Peyer's patch (tissue), 4 donors: ENCODE results near the gene TPCN2. TPM values are rescaled to one million over a fixed set of nuclear protein-coding genes. Genes with fewer than 3 reads are reported as not detected.

Experiments
- DNase-seq, 3 donors: peaks; one replicate each; pipeline ENCODE4 v3.0.0-alpha.2; 2017 to 2019
- H3K27ac ChIP-seq, 4 donors: fragments of 200-600 bp; sonication (generic); one replicate each; pipeline ENCODE4 v1.5.1; 2016 to 2019
- H3K27me3 ChIP-seq, 2 donors: fragments of 200-600 bp; sonication (generic); one replicate each; pipeline ENCODE4 v1.5.1; 2019
- H3K36me3 ChIP-seq, 3 donors: fragments of 200-600 bp; sonication (generic); one replicate each; pipeline ENCODE4 v1.5.1; 2016 to 2019
- H3K4me1 ChIP-seq, 4 donors: fragments of 200-600 bp; sonication (generic); one replicate each; pipeline ENCODE4 v1.5.1; 2016 to 2019
- H3K4me3 ChIP-seq, 4 donors: fragments of 200-600 bp; sonication (generic); 1 replicate in 3 of 4; 2 replicates in 1 of 4; pipeline ENCODE4 v1.5.1; 2016 to 2019; ENCODE audit warnings: mild to moderate bottlenecking in 1 of 4
- H3K9me3 ChIP-seq, 4 donors: fragments of 200-600 bp; sonication (generic); one replicate each; pipeline ENCODE4 v1.5.1; 2016 to 2019; ENCODE audit warnings: mild to moderate bottlenecking in 1 of 4
- POLR2A ChIP-seq, 2 donors: fragments of 450-650 bp; IDR thresholded peaks; one replicate each; pipeline ENCODE4 v1.5.1; 2017; ENCODE audit warnings: antibody characterized with exemption in 2 of 2, mild to moderate bottlenecking in 2 of 2, moderate library complexity in 2 of 2
- total RNA-seq, 4 donors: library from RNA; depleted of rRNA; stranded (reverse); fragments of >200 nt; gene quantifications; one replicate each; pipeline ENCODE4 v1.1.0, GENCODE V29; 2016
- TF ChIP-seq, protein P1 (sequence below), 6 experiments: fragments of 450-650 bp in 4 of 6; fragments of 200-600 bp in 2 of 6; sonication (generic) in 1 of 6; IDR thresholded peaks; one replicate each; pipeline ENCODE4 v1.5.1; 2017 to 2019; ENCODE audit warnings: antibody characterized with exemption in 6 of 6, mild to moderate bottlenecking in 3 of 6, moderate library complexity in 1 of 6

TPCN2 gene
- total RNA-seq, 4 donors from 2014 or later: 22.4 to 42.5 (median 33.0) TPM

DNA sequence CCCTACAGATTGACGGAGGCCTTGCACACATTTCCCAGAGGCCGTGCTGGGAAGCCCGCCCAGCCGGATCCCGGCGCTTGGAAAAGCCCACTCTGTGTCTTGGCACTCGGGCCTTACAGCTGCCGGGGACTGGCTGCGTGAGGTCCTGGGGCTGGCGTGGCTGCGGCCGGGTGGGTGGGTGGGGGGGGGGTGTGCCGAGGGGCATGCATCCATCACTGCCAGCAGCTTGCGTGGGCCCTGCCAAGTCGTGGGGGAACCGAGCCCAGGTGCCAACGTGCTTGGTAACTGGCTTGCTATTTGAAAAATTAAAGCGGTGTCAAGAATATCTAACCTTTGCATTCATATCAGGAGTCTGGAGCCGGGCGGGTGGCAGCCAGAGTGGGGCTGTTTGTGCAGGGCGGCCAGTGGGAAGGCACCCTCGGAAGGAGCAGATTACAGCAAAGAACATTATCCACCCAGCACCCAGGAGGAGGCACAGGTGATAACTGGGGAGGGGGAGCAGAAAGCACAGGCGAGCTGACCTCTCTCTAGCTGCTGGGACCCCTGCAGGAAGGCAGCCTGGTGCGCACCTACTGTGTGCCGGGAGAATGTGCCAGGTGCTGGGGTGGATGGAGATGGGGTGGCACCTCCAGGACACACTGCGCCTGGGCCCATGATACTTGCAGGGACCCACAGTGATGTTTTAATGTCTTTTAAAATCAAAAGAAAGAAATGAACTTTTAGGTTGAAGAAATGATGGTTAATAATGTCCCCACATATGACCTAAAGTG lies 78.5 kb downstream of the TPCN2 start:
- no peaks in the 10 kb centered on the region for H3K9me3 ChIP-seq
- DNase-seq: peak in 1 of 3 donors; percentile 27
- peaks cover 0 to 15% (median 0%) of the 10 kb centered on the region in 4 donors for H3K4me1 ChIP-seq
- no peaks in the 10 kb centered on the region for H3K27me3 ChIP-seq
- no peak for TF ChIP-seq POLR2A (IDR thresholded peaks at IDR 0.05)
- TF ChIP-seq, protein P1, sequence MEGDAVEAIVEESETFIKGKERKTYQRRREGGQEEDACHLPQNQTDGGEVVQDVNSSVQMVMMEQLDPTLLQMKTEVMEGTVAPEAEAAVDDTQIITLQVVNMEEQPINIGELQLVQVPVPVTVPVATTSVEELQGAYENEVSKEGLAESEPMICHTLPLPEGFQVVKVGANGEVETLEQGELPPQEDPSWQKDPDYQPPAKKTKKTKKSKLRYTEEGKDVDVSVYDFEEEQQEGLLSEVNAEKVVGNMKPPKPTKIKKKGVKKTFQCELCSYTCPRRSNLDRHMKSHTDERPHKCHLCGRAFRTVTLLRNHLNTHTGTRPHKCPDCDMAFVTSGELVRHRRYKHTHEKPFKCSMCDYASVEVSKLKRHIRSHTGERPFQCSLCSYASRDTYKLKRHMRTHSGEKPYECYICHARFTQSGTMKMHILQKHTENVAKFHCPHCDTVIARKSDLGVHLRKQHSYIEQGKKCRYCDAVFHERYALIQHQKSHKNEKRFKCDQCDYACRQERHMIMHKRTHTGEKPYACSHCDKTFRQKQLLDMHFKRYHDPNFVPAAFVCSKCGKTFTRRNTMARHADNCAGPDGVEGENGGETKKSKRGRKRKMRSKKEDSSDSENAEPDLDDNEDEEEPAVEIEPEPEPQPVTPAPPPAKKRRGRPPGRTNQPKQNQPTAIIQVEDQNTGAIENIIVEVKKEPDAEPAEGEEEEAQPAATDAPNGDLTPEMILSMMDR (IDR thresholded peaks at IDR 0.05): no peak
- no peaks in the 10 kb centered on the region for H3K36me3 ChIP-seq
- no peak overlapping the region for H3K27ac ChIP-seq
- no peak overlapping the region for H3K4me3 ChIP-seq

DNA sequence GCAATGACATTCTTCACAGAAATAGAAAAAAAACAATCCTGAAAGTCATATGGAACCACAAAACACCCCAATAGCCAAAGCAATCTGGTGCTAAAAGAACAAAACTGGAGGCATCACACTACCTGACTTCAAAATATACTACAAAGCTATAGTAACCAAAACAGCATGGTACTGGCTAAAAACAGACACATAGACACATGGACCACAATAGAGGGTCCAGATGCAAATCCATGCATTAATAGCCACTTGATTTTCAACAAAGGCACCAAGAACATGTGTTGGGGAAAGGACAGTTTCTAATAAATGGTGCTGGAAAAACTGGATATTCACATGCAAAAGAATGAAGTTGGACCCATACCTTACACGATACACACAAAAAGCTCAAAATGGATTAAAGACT lies 79.2 kb downstream of the TPCN2 start:
- no peak for TF ChIP-seq POLR2A (IDR thresholded peaks at IDR 0.05)
- TF ChIP-seq, protein P1 (IDR thresholded peaks at IDR 0.05): no peak
- Histone ChIP-seq H3K36me3 (no peaks in the 10 kb centered on the region), H3K4me3 (no peak overlapping the region), H3K4me1 (peaks cover 0 to 9% (median 0%) of the 10 kb centered on the region in 4 donors), H3K9me3 (no peaks in the 10 kb centered on the region), H3K27me3 (no peaks in the 10 kb centered on the region), H3K27ac (no peak overlapping the region)
- no peak for DNase-seq

DNA sequence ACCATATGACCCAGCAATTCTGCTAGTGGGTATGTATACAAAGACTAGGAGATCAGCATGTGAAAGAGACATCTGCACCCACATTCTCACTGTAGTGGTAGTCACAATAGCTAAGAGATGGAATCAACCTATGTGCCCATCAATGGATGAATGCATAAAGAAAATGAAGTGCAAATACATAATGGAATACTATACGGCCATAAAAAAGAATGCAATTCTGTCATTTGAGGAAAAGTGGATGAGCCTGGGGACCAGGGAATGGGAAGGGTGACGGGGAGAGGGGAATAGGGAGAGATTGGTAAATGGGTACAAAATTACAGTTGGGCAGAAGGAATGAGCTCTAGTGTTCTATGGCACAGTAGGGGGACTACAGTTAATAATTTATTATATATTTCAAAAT lies 80.3 kb downstream of the TPCN2 start:
- Histone ChIP-seq H3K4me3 (no peak overlapping the region), H3K27ac (no peak overlapping the region), H3K9me3 (no peaks in the 10 kb centered on the region), H3K36me3 (no peaks in the 10 kb centered on the region), H3K4me1 (no peaks in the 10 kb centered on the region), H3K27me3 (no peaks in the 10 kb centered on the region)
- no peak for DNase-seq
- TF ChIP-seq POLR2A (IDR thresholded peaks at IDR 0.05): no peak
- TF ChIP-seq, protein P1 (IDR thresholded peaks at IDR 0.05): no peak

DNA sequence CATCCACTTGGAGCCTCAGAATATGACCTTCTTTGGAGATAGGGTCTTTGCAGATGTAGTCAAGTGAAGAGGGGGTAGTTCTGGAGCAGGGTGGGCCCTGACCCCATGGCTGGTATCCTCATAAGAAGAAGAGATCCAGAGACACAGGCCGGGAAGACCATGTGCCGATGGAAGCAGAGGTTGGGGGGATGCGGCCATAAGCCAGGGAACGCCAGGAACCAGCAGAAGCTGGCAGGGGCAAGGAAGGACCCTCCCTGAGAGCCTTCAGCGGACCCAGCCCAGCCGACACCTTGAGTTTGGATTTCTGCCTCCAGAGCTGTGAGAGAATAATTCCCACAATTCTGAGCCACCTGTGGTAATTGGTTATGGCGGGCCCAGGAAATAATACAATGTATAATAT lies 80.9 kb downstream of the TPCN2 start:
- no peak for TF ChIP-seq POLR2A (IDR thresholded peaks at IDR 0.05)
- TF ChIP-seq, protein P1 (IDR thresholded peaks at IDR 0.05): no peak
- Histone ChIP-seq H3K36me3 (no peaks in the 10 kb centered on the region), H3K9me3 (no peaks in the 10 kb centered on the region), H3K4me3 (no peak overlapping the region), H3K27me3 (no peaks in the 10 kb centered on the region), H3K27ac (no peak overlapping the region), H3K4me1 (no peaks in the 10 kb centered on the region)
- peak in 1 of 3 donors; percentile 19 for DNase-seq

DNA sequence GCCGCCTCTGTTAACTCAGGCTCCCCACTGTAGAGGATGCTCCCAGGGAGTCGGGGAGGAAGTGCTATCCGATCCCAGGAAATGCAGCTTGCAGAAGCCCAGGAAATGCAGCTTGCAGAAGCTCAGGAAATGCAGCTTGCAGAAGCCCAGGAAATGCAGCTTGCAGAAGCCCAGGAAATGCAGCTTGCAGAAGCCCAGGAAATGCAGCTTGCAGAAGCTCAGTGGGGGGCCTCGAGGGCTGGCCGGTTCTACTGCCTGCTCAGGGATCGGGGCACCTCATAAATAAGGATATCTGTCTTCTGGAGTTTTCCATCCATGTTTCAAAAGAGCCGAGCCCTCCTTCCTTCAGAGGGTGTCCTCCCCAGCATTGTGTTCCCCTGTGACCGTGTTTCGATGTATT lies 81.9 kb downstream of the TPCN2 start:
- TF ChIP-seq, protein P1 (IDR thresholded peaks at IDR 0.05): no peak
- TF ChIP-seq POLR2A (IDR thresholded peaks at IDR 0.05): no peak
- no peak for DNase-seq
- H3K4me3 ChIP-seq: no peak overlapping the region
- no peaks in the 10 kb centered on the region for H3K9me3 ChIP-seq
- H3K4me1 ChIP-seq: no peaks in the 10 kb centered on the region
- H3K36me3 ChIP-seq: no peaks in the 10 kb centered on the region
- H3K27ac ChIP-seq: no peak overlapping the region
- no peaks in the 10 kb centered on the region for H3K27me3 ChIP-seq
